ENCODE data around the gene CADPS. TPM values are rescaled to one million over a fixed set of nuclear protein-coding genes. Genes with fewer than 3 reads are reported as not detected.

CADPS gene
- total RNA-seq, 2 experiments from 2014 or later = 61.3 to 68.6 TPM

- no peak overlapping the region for H3K27ac ChIP-seq (ENCODE audit: low read depth, low read length, poor library complexity, severe bottlenecking)
- H2AFZ ChIP-seq (ENCODE audit: low read length) = no peak overlapping the region
- intact Hi-C loops (cut with micrococcal nuclease; ENCODE audit: unreplicated experiment) = no loop called here
- no peaks in the 10 kb centered on the region for H3K4me1 ChIP-seq (ENCODE audit: insufficient read depth, low read length, poor library complexity, severe bottlenecking)
- ChIA-PET POLR2A (no interaction called here), CTCF (ENCODE audit: unreplicated experiment) (no interaction called here)
- H3K4me2 ChIP-seq (ENCODE audit: low read length) = no peak overlapping the region
- H4K20me1 ChIP-seq (ENCODE audit: insufficient read depth, low read length) = no peaks in the 10 kb centered on the region
- no peak overlapping the region for H3K4me3 ChIP-seq (ENCODE audit: low read depth, low read length, poor library complexity, severe bottlenecking)
- H3K9me2 ChIP-seq (ENCODE audit: insufficient read depth, low read length) = no peaks in the 10 kb centered on the region
- no peaks in the 10 kb centered on the region for H3K9me3 ChIP-seq (ENCODE audit: low read length)
- no peaks in the 10 kb centered on the region for H3K36me3 ChIP-seq (ENCODE audit: insufficient read depth, low read length)
- no TSS peak for BruUV-seq (replicated peaks)
- H3K79me2 ChIP-seq (ENCODE audit: insufficient read depth, low read depth, low read length) = no peaks in the 10 kb centered on the region
- TF ChIP-seq EZH2phosphoT487 (IDR thresholded peaks at IDR 0.05; ENCODE audit: borderline replicate concordance, low read depth, low read length) (no peak), CTCF (conservative IDR thresholded peaks at IDR 0.05; ENCODE audit: low read length) (no peak)
- DNase-seq (ENCODE audit: low spot score) = no peak
Observed at GRCh38 chr3:62421207-62421606, 454.0 kb downstream of the CADPS start.

GRCh38 chr3:62416144-62416543 is 459.1 kb downstream of the CADPS start:
- no TSS peak for BruUV-seq (replicated peaks)
- intact Hi-C loops (cut with micrococcal nuclease; ENCODE audit: unreplicated experiment) = no loop called here
- POLR2A ChIA-PET = no interaction called here
- no peaks in the 10 kb centered on the region for H3K4me1 ChIP-seq (ENCODE audit: insufficient read depth, low read length, poor library complexity, severe bottlenecking)
- H3K9me3 ChIP-seq (ENCODE audit: low read length) = no peaks in the 10 kb centered on the region
- no peak overlapping the region for H3K4me2 ChIP-seq (ENCODE audit: low read length)
- no peak for TF ChIP-seq CTCF (conservative IDR thresholded peaks at IDR 0.05; ENCODE audit: low read length)
- TF ChIP-seq EZH2phosphoT487 (IDR thresholded peaks at IDR 0.05; ENCODE audit: borderline replicate concordance, low read depth, low read length) = no peak
- H3K36me3 ChIP-seq (ENCODE audit: insufficient read depth, low read length) = no peaks in the 10 kb centered on the region
- DNase-seq (ENCODE audit: low spot score) = no peak
- H3K9me2 ChIP-seq (ENCODE audit: insufficient read depth, low read length) = no peaks in the 10 kb centered on the region
- no peak overlapping the region for H3K4me3 ChIP-seq (ENCODE audit: low read depth, low read length, poor library complexity, severe bottlenecking)
- no peaks in the 10 kb centered on the region for H3K79me2 ChIP-seq (ENCODE audit: insufficient read depth, low read depth, low read length)
- H4K20me1 ChIP-seq (ENCODE audit: insufficient read depth, low read length) = no peaks in the 10 kb centered on the region
- H2AFZ ChIP-seq (ENCODE audit: low read length) = no peak overlapping the region
- no peak overlapping the region for H3K27ac ChIP-seq (ENCODE audit: low read depth, low read length, poor library complexity, severe bottlenecking)
- CTCF ChIA-PET (ENCODE audit: unreplicated experiment) = no interaction called here

GRCh38 chr3:62415312-62415801 is 459.9 kb downstream of the CADPS start:
- POLR2A ChIA-PET = no interaction called here

More at GRCh38 chr3:62415312-62415801, 459.9 kb downstream of the CADPS start:
- no peak for DNase-seq (ENCODE audit: low spot score)
- H3K9me2 ChIP-seq (ENCODE audit: insufficient read depth, low read length) = no peaks in the 10 kb centered on the region
- H3K9me3 ChIP-seq (ENCODE audit: low read length) = no peaks in the 10 kb centered on the region
- no peak overlapping the region for H2AFZ ChIP-seq (ENCODE audit: low read length)
- no peak overlapping the region for H3K27ac ChIP-seq (ENCODE audit: low read depth, low read length, poor library complexity, severe bottlenecking)
- no peak overlapping the region for H3K4me2 ChIP-seq (ENCODE audit: low read length)
- CTCF ChIA-PET (ENCODE audit: unreplicated experiment) = no interaction called here
- no peak overlapping the region for H3K4me3 ChIP-seq (ENCODE audit: low read depth, low read length, poor library complexity, severe bottlenecking)
- BruUV-seq (replicated peaks) = no TSS peak
- TF ChIP-seq CTCF (conservative IDR thresholded peaks at IDR 0.05; ENCODE audit: low read length) (no peak), EZH2phosphoT487 (IDR thresholded peaks at IDR 0.05; ENCODE audit: borderline replicate concordance, low read depth, low read length) (no peak)
- H3K36me3 ChIP-seq (ENCODE audit: insufficient read depth, low read length) = no peaks in the 10 kb centered on the region
- intact Hi-C loops (cut with micrococcal nuclease; ENCODE audit: unreplicated experiment) = no loop called here
- H3K79me2 ChIP-seq (ENCODE audit: insufficient read depth, low read depth, low read length) = no peaks in the 10 kb centered on the region
- H3K4me1 ChIP-seq (ENCODE audit: insufficient read depth, low read length, poor library complexity, severe bottlenecking) = no peaks in the 10 kb centered on the region
- H4K20me1 ChIP-seq (ENCODE audit: insufficient read depth, low read length) = no peaks in the 10 kb centered on the region

All from OCI-LY7 (cell line).